HCT116 (cell line): ENCODE results near the gene GALR3. TPM values are rescaled to one million over a fixed set of nuclear protein-coding genes. Genes with fewer than 3 reads are reported as not detected.
A peak's percentile ranks its signal among the peaks of the same experiment; 100 is the strongest.
"Not testable (repeated sequence)": the region's sequence is repeated elsewhere in the genome, so short reads cannot be mapped to it uniquely, and the experiment has no call there.

Experiments used
- ATAC-seq: fragments of 200-7000 bp; cut with Tn5 transposase; 2 replicates; pipeline ENCODE4 v1.9.1; 2020; ENCODE audit warnings: mild to moderate bottlenecking, moderate library complexity
- BruUV-seq: library from RNA; stranded (reverse); fragments of 400-500 nt; replicated peaks from 2 replicates; lab custom pipeline; 2021; lab: Mats Ljungman, UMichigan
- CTCF ChIA-PET: fragments of 300-600 bp; sonication (Branson Sonifier 250); formaldehyde crosslinking; loops from one replicate; lab custom pipeline; 2021; ENCODE audit warnings: antibody characterized with exemption; lab: Charles Lee
- POLR2A ChIA-PET: fragments of 300-600, 350-600 bp; sonication (Branson Sonifier 250); formaldehyde crosslinking; loops from one replicate; lab custom pipeline; 2021; ENCODE audit warnings: antibody characterized with exemption; lab: Charles Lee
- RAD21 ChIA-PET, 2 experiments: fragments of 300-600 bp; sonication (Branson Sonifier 250); formaldehyde crosslinking; loops; one replicate each; lab custom pipeline; 2023; ENCODE audit warnings: low total read pairs in 2 of 2; ENCODE audit not compliant: uncharacterized antibody in 2 of 2, unreplicated experiment in 2 of 2, low non-redundant PET in 1 of 2; lab: Charles Lee
- DNase-seq: peaks from one replicate; pipeline ENCODE4 v3.0.0-alpha.2; 2010; ENCODE audit warnings: low read depth, low spot score
- H2AFZ ChIP-seq: fragments of 200-600 bp; shearing (Covaris generic), sonication (generic); 2 replicates; pipeline ENCODE4 v1.6.1; 2017; ENCODE audit warnings: low read depth, mixed run types, mixed read lengths, antibody characterized with exemption, low read length; ENCODE audit not compliant: poor library complexity, severe bottlenecking
- H3K27ac ChIP-seq: 2 replicates; pipeline ENCODE4 v1.5.1; 2012; ENCODE audit warnings: low read depth, low read length
- H3K27me3 ChIP-seq: fragments of 200-600 bp; sonication (generic); 2 replicates; pipeline ENCODE4 v1.6.1; 2016; ENCODE audit warnings: mixed run types, low read length, mixed read lengths; ENCODE audit not compliant: insufficient read depth
- H3K36me3 ChIP-seq, 2 experiments: fragments of 200-500 bp in 1 of 2; fragments of 200-600 bp in 1 of 2; sonication (Bioruptor generic) in 1 of 2; sonication (generic) in 1 of 2; 2 replicates each; pipeline versions ENCODE4 v1.5.1 to v1.6.1; 2014 to 2016; ENCODE audit warnings: low read length in 2 of 2, inconsistent platforms in 1 of 2, mixed read lengths in 1 of 2, mixed run types in 1 of 2; ENCODE audit not compliant: insufficient read depth in 2 of 2, control insufficient read depth in 1 of 2
- H3K4me1 ChIP-seq, 2 experiments: fragments of 200-600 bp in 1 of 2; sonication (generic) in 1 of 2; 2 replicates each; pipeline versions ENCODE4 v1.5.1 to v1.6.1; 2012 to 2017; ENCODE audit warnings: low read length in 2 of 2, inconsistent platforms in 1 of 2, mild to moderate bottlenecking in 1 of 2, mixed read lengths in 1 of 2, mixed run types in 1 of 2, moderate library complexity in 1 of 2; ENCODE audit not compliant: insufficient read depth in 2 of 2, control insufficient read depth in 1 of 2
- H3K4me2 ChIP-seq: fragments of 200-600 bp; sonication (generic); 2 replicates; pipeline ENCODE4 v1.6.1; 2017; ENCODE audit warnings: mixed run types, low read length, mixed read lengths
- H3K4me3 ChIP-seq, 2 experiments: fragments of 200-600 bp in 1 of 2; sonication (generic) in 1 of 2; replicated peaks in 1 of 2; 2 replicates each; pipeline ENCODE4 v1.5.1; 2011 to 2016; ENCODE audit warnings: low read length in 2 of 2, control low read depth in 1 of 2, low read depth in 1 of 2, mild to moderate bottlenecking in 1 of 2, mixed read lengths in 1 of 2, mixed run types in 1 of 2
- H3K79me2 ChIP-seq: fragments of 200-600 bp; sonication (generic); 2 replicates; pipeline ENCODE4 v1.6.1; 2017; ENCODE audit warnings: mild to moderate bottlenecking, mixed run types, low read length, moderate library complexity, mixed read lengths; ENCODE audit not compliant: insufficient read depth
- H3K9ac ChIP-seq: fragments of 200-600 bp; sonication (generic); 2 replicates; pipeline ENCODE4 v1.6.1; 2016; ENCODE audit warnings: low read length, mixed read lengths
- H3K9me2 ChIP-seq: fragments of 200-600 bp; sonication (generic), shearing (Covaris generic); 2 replicates; pipeline ENCODE4 v1.6.1; 2017; ENCODE audit warnings: mixed run types, mild to moderate bottlenecking, moderate library complexity; ENCODE audit not compliant: insufficient read depth
- H3K9me3 ChIP-seq, 2 experiments: fragments of 200-500 bp in 1 of 2; fragments of 200-600 bp in 1 of 2; sonication (Bioruptor generic) in 1 of 2; sonication (generic) in 1 of 2; 2 replicates each; pipeline ENCODE4 v1.6.1; 2014 to 2017; ENCODE audit warnings: low read length in 2 of 2, mixed read lengths in 2 of 2, inconsistent platforms in 1 of 2, low read depth in 1 of 2, mild to moderate bottlenecking in 1 of 2, mixed run types in 1 of 2, moderate library complexity in 1 of 2; ENCODE audit not compliant: control insufficient read depth in 1 of 2, insufficient read depth in 1 of 2
- H4K20me1 ChIP-seq: fragments of 200-600 bp; sonication (generic), shearing (Covaris generic); 2 replicates; pipeline ENCODE4 v1.6.1; 2017; ENCODE audit warnings: mixed run types, mild to moderate bottlenecking, moderate library complexity; ENCODE audit not compliant: insufficient read depth
- CBX3 ChIP-seq: IDR thresholded peaks from 2 replicates; pipeline ENCODE4 v1.6.1; 2012; ENCODE audit warnings: low read depth
- CEBPB ChIP-seq: IDR thresholded peaks from 2 replicates; pipeline ENCODE4 v1.6.1; 2012; ENCODE audit warnings: low read depth
- EGR1 ChIP-seq: IDR thresholded peaks from 2 replicates; pipeline ENCODE4 v1.6.1; 2012; ENCODE audit warnings: low read depth
- SP1 ChIP-seq: IDR thresholded peaks from 2 replicates; pipeline ENCODE4 v1.6.1; 2012; ENCODE audit warnings: low read depth
- TCF7L2 ChIP-seq: IDR thresholded peaks from 2 replicates; pipeline ENCODE4 v1.7.0; 2011; ENCODE audit warnings: borderline replicate concordance, inconsistent platforms; ENCODE audit not compliant: insufficient read depth, insufficient read length; ENCODE audit errors: extremely low read depth
- intact Hi-C: fragments of 100-400 bp; cut with micrococcal nuclease; formaldehyde crosslinking; loops from 2 replicates; pipeline ENCODE4 v1.10.0; 2022
- total RNA-seq: library from RNA; stranded (reverse); gene quantifications from one replicate; pipeline ENCODE4 v1.2.1, GENCODE V29; 2021; ENCODE audit not compliant: unreplicated experiment
- TF ChIP-seq, protein P1 (sequence below): IDR thresholded peaks from 2 replicates; pipeline ENCODE4 v1.6.1; 2011; ENCODE audit warnings: mild to moderate bottlenecking, low read length, moderate library complexity; ENCODE audit not compliant: insufficient replicate concordance; ENCODE audit errors: extremely low read depth
- TF ChIP-seq, protein P2 (sequence below), 3 experiments: fragments of 200-600 bp in 1 of 3; sonication (generic) in 1 of 3; IDR thresholded peaks in 2 of 3; conservative IDR thresholded peaks in 1 of 3; 2 replicates each; pipeline ENCODE4 v1.5.1; 2012 to 2017; ENCODE audit warnings: low read depth in 2 of 3, low read length in 2 of 3, antibody characterized with exemption in 1 of 3, borderline replicate concordance in 1 of 3, control low read depth in 1 of 3, mild to moderate bottlenecking in 1 of 3, mixed read lengths in 1 of 3, mixed run types in 1 of 3, moderate library complexity in 1 of 3; ENCODE audit not compliant: insufficient read depth in 1 of 3

The GALR3 gene
- total RNA-seq, 1 experiment from 2014 or later = 0.32 TPM

DNA sequence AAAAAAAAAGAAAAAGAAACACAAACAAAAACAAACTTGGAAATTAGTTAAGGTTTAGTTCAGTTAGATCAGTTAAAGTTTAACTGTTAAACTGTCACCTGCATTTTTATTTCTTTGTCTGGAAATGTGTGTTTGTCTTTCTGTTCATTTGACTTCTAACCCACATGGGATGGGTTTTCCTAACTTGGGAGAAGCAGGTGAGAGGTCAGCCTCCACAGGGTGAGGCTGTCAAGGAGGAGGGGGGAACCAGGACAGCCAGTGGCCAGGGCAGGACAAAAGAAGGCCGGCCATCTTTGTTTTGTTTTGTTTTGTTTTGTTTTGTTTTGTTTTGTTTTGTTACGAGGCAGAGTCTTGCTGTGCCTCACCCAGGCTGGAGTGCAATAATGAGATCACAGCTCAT, 28.8 kb upstream of the GALR3 start:
- POLR2A ChIA-PET = interaction anchor here (0.7 to 2.5 kb wide), 4 partner anchors 10 to 158 kb away, joined by 4 to 11 read pairs (median 4); a partner anchor contains a TSS
- Histone ChIP-seq H3K9me3 (no peaks in the 10 kb centered on the region), H3K4me1 (peaks cover 9 to 35% of the 10 kb centered on the region in 2 experiments; a peak in 3 of 4 replicates), H2AFZ (peak overlapping the region; percentile 52), H3K27ac (no peak overlapping the region), H3K79me2 (no peaks in the 10 kb centered on the region), H3K9me2 (no peaks in the 10 kb centered on the region), H3K4me3 (no peak overlapping the region), H3K27me3 (no peaks in the 10 kb centered on the region), H3K9ac (no peak overlapping the region), H3K36me3 (no peaks in the 10 kb centered on the region), H4K20me1 (no peaks in the 10 kb centered on the region), H3K4me2 (no peak overlapping the region)
- RAD21 ChIA-PET = interaction anchor here in 1 of 2 experiments (0.6 kb wide), 1 partner anchor 1371 kb away, joined by 3 read pairs; no protein-coding TSS in a partner anchor
- ATAC-seq (no peak), DNase-seq (no peak)
- intact Hi-C loops = loop anchor here (5.0 kb wide), 2 partner anchors 157 to 172 kb away; partner anchors contain the start of gene SH3BP1
- CTCF ChIA-PET = interaction anchor here (1.0 kb wide), 1 partner anchor 152 kb away, joined by 3 read pairs; no protein-coding TSS in a partner anchor
- no TSS peak for BruUV-seq
- no peak for TF ChIP-seq CBX3
- TF ChIP-seq, protein P1, sequence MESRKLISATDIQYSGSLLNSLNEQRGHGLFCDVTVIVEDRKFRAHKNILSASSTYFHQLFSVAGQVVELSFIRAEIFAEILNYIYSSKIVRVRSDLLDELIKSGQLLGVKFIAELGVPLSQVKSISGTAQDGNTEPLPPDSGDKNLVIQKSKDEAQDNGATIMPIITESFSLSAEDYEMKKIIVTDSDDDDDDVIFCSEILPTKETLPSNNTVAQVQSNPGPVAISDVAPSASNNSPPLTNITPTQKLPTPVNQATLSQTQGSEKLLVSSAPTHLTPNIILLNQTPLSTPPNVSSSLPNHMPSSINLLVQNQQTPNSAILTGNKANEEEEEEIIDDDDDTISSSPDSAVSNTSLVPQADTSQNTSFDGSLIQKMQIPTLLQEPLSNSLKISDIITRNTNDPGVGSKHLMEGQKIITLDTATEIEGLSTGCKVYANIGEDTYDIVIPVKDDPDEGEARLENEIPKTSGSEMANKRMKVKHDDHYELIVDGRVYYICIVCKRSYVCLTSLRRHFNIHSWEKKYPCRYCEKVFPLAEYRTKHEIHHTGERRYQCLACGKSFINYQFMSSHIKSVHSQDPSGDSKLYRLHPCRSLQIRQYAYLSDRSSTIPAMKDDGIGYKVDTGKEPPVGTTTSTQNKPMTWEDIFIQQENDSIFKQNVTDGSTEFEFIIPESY = no peak

DNA sequence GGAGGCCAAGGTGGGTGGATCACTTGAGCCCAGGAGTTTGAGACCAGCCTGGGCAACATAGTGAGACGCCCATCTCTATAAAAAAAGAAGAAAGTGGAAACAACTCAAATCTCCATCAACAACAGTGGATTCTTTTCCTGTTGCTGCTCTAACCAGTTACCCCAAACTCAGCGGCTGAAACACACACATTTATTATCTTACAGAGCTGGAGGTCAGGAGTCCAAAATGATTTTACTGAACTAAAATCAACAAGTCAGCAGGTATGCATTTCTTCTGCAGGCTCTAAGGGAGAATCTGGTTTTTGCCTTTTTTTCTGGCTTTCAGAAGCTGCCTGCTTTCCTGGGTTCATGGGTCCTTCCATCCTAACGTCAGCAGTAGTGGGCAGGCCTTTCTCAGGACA, 27.1 kb upstream of the GALR3 start:
- Histone ChIP-seq H3K9me3 (no peaks in the 10 kb centered on the region), H3K9me2 (no peaks in the 10 kb centered on the region), H3K9ac (no peak overlapping the region), H3K27me3 (no peaks in the 10 kb centered on the region), H3K4me3 (no peak overlapping the region), H3K36me3 (no peaks in the 10 kb centered on the region), H3K4me1 (peaks cover 9 to 26% of the 10 kb centered on the region in 2 experiments; a peak in 3 of 4 replicates), H3K79me2 (no peaks in the 10 kb centered on the region), H3K4me2 (no peak overlapping the region), H4K20me1 (no peaks in the 10 kb centered on the region), H2AFZ (no peak overlapping the region), H3K27ac (no peak overlapping the region)
- TF ChIP-seq SP1 (no peak), CEBPB (no peak), EGR1 (no peak), TCF7L2 (no peak)
- TF ChIP-seq, protein P2, sequence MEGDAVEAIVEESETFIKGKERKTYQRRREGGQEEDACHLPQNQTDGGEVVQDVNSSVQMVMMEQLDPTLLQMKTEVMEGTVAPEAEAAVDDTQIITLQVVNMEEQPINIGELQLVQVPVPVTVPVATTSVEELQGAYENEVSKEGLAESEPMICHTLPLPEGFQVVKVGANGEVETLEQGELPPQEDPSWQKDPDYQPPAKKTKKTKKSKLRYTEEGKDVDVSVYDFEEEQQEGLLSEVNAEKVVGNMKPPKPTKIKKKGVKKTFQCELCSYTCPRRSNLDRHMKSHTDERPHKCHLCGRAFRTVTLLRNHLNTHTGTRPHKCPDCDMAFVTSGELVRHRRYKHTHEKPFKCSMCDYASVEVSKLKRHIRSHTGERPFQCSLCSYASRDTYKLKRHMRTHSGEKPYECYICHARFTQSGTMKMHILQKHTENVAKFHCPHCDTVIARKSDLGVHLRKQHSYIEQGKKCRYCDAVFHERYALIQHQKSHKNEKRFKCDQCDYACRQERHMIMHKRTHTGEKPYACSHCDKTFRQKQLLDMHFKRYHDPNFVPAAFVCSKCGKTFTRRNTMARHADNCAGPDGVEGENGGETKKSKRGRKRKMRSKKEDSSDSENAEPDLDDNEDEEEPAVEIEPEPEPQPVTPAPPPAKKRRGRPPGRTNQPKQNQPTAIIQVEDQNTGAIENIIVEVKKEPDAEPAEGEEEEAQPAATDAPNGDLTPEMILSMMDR (IDR thresholded peaks at IDR 0.05 in 2 of 3, conservative IDR thresholded peaks at IDR 0.05 in 1 of 3; ENCODE audit: borderline replicate concordance in 1 of 3, insufficient read depth in 1 of 3, low read depth in 2 of 3, low read length in 2 of 3) = no peak
- RAD21 ChIA-PET = no interaction called here
- POLR2A ChIA-PET = interaction anchor here (1.0 to 2.5 kb wide), 2 partner anchors 9 to 15 kb away, joined by 4 to 11 read pairs; a partner anchor contains a TSS
- BruUV-seq = no TSS peak
- DNase-seq (no peak), ATAC-seq (no peak)
- CTCF ChIA-PET = interaction anchor here (2.1 kb wide), 1 partner anchor 14 kb away, joined by 5 read pairs; no protein-coding TSS in a partner anchor
- intact Hi-C loops = no loop called here

DNA sequence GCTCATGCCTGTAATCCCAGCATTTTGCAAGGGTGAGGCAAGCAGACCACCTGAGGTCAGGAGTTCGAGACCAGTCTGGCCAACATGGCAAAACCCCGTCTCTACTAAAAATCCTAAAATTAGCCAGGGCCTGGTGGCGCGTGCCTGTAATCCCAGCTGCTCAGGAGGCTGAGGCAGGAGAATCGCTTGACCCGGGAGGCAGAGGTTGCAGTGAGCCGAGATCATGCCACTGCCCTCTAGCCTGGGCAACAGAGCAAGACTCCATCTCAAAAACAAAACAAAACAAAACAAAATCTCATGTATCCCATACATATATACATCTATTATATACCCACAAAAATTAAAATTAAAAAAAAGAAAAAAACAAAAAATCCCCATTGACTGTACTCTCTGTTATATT, 25.9 kb upstream of the GALR3 start:
- H3K36me3 ChIP-seq, H2AFZ ChIP-seq, DNase-seq, POLR2A ChIA-PET, H4K20me1 ChIP-seq, H3K9me2 ChIP-seq, H3K9me3 ChIP-seq, BruUV-seq, H3K79me2 ChIP-seq, RAD21 ChIA-PET, H3K4me3 ChIP-seq, H3K9ac ChIP-seq, H3K27ac ChIP-seq, intact Hi-C loops, ATAC-seq, H3K4me2 ChIP-seq, H3K27me3 ChIP-seq: not testable (repeated sequence)
- H3K4me1 ChIP-seq = peaks cover 11 to 21% of the 10 kb centered on the region in 2 experiments; a peak in 3 of 4 replicates
- CTCF ChIA-PET = interaction anchor here (2.1 kb wide), 1 partner anchor 15 kb away, joined by 5 read pairs; no protein-coding TSS in a partner anchor
